ENCODE measurements around the gene EARS2. TPM values are rescaled to one million over a fixed set of nuclear protein-coding genes. Genes with fewer than 3 reads are reported as not detected.

The EARS2 gene
- total and polyA plus RNA-seq, 9 of the 15 experiments (the other 6 are each of a cell fraction or from before 2014, with no cell fraction given): 17.6 to 58.6 (median 36.3) TPM

DNA sequence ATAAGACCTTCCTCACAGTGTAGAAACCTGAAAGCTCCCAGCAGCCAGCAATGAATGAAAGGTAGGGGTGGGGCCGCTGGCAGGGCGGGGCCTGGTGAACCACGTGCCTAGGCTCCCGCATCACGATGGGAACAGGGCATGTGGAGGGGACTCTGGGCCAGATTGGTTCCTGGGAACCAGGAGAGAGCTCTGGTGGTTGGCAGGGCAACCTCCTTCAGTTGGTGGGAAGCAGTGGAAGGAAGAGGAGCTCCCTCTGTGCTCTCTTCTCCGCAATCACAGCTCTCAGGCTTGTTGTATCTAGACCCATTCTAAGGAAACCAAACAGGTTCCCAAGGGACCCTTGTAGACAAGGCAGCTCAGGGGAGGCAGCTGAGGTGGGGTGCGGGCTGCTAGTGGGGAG is 57.3 kb downstream of the EARS2 start:
- ATAC-seq (peak; percentile 33; the same call in 2 of the 3 replicates), DNase-seq (ENCODE audit: extremely low read depth in 1 of 4, low spot score in 3 of 4) (no peak), FAIRE-seq (no peak)
- Histone ChIP-seq H3K36me3 (ENCODE audit: control insufficient read depth, insufficient read depth, low read length) (peaks cover 58% of the 10 kb centered on the region), H2AFZ (ENCODE audit: low read depth, low read length) (no peak overlapping the region), H3K4me2 (ENCODE audit: insufficient read depth, low read length) (no peak overlapping the region), H4K20me1 (replicated peaks; ENCODE audit: control insufficient read depth, insufficient read depth, low read length) (peaks cover 48% of the 10 kb centered on the region), H3K79me2 (ENCODE audit: control insufficient read depth, insufficient read depth, low read length) (peaks cover 88% of the 10 kb centered on the region), H3K9me1 (ENCODE audit: control insufficient read depth, insufficient read depth, low read length) (peaks cover 4% of the 10 kb centered on the region), H3K9ac (ENCODE audit: insufficient read depth in 1 of 2, low read depth in 2 of 2, low read length in 2 of 2) (peak overlapping the region in 1 of 2 experiments; percentile 53; a peak in 2 of 4 replicates), H3K4me1 (replicated peaks in 1 of 2; ENCODE audit: control insufficient read depth in 2 of 2, insufficient read depth in 2 of 2, low read length in 2 of 2) (peaks cover 20 to 44% of the 10 kb centered on the region in 2 experiments; a peak in 4 of 5 replicates), H3K27ac (ENCODE audit: extremely low read depth, low read depth, low read length) (no peak overlapping the region), H3K9me3 (replicated peaks; ENCODE audit: control insufficient read depth, insufficient read depth, low read depth, low read length) (no peaks in the 10 kb centered on the region), H3K4me3 (no peak overlapping the region), H3K27me3 (ENCODE audit: control insufficient read depth in 2 of 2, insufficient read depth in 2 of 2, low read length in 2 of 2) (no peaks in the 10 kb centered on the region)
- in situ Hi-C loops (cut with MboI) (no loop called here), intact Hi-C loops (cut with micrococcal nuclease) (no loop called here)
- 65% methylated on average over 5 of the region's 7 CpGs for WGBS (ENCODE audit: insufficient coverage, low coverage, missing lambda C conversion rate)
- CTCF ChIA-PET (ENCODE audit: low intra/inter-chr PET ratio): no interaction called here
- POLR2A ChIA-PET: interaction anchor here (0.9 to 2.1 kb wide), 5 partner anchors 8 to 47 kb away, joined by 3 to 11 read pairs (median 3); partner anchors contain the start of genes COG7 and GGA2
- no TSS peak for BruUV-seq (replicated peaks)
- TF ChIP-seq CBFA2T2 (conservative IDR thresholded peaks at IDR 0.05): no peak
- TF ChIP-seq SOX6 (IDR thresholded peaks at IDR 0.05): no peak
- TF ChIP-seq HNRNPK (IDR thresholded peaks at IDR 0.05; ENCODE audit: low read depth, low read length, poor library complexity, severe bottlenecking): no peak
- TF ChIP-seq GTF2E2 (tag; IDR thresholded peaks at IDR 0.05): no peak
- TF ChIP-seq PHF8 (IDR thresholded peaks at IDR 0.05; ENCODE audit: borderline replicate concordance, low read length): no peak
- no peak for TF ChIP-seq HNRNPL (IDR thresholded peaks at IDR 0.05; ENCODE audit: low read depth, low read length)
- TF ChIP-seq, protein P1, sequence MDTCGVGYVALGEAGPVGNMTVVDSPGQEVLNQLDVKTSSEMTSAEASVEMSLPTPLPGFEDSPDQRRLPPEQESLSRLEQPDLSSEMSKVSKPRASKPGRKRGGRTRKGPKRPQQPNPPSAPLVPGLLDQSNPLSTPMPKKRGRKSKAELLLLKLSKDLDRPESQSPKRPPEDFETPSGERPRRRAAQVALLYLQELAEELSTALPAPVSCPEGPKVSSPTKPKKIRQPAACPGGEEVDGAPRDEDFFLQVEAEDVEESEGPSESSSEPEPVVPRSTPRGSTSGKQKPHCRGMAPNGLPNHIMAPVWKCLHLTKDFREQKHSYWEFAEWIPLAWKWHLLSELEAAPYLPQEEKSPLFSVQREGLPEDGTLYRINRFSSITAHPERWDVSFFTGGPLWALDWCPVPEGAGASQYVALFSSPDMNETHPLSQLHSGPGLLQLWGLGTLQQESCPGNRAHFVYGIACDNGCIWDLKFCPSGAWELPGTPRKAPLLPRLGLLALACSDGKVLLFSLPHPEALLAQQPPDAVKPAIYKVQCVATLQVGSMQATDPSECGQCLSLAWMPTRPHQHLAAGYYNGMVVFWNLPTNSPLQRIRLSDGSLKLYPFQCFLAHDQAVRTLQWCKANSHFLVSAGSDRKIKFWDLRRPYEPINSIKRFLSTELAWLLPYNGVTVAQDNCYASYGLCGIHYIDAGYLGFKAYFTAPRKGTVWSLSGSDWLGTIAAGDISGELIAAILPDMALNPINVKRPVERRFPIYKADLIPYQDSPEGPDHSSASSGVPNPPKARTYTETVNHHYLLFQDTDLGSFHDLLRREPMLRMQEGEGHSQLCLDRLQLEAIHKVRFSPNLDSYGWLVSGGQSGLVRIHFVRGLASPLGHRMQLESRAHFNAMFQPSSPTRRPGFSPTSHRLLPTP (IDR thresholded peaks at IDR 0.05; ENCODE audit: borderline replicate concordance, extremely low read depth, insufficient read length): no peak
- TF ChIP-seq, protein P2, sequence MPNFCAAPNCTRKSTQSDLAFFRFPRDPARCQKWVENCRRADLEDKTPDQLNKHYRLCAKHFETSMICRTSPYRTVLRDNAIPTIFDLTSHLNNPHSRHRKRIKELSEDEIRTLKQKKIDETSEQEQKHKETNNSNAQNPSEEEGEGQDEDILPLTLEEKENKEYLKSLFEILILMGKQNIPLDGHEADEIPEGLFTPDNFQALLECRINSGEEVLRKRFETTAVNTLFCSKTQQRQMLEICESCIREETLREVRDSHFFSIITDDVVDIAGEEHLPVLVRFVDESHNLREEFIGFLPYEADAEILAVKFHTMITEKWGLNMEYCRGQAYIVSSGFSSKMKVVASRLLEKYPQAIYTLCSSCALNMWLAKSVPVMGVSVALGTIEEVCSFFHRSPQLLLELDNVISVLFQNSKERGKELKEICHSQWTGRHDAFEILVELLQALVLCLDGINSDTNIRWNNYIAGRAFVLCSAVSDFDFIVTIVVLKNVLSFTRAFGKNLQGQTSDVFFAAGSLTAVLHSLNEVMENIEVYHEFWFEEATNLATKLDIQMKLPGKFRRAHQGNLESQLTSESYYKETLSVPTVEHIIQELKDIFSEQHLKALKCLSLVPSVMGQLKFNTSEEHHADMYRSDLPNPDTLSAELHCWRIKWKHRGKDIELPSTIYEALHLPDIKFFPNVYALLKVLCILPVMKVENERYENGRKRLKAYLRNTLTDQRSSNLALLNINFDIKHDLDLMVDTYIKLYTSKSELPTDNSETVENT (CRISPR knock-in tag; IDR thresholded peaks at IDR 0.05): no peak
- no peak for TF ChIP-seq JUN (IDR thresholded peaks at IDR 0.05; ENCODE audit: borderline replicate concordance, low read depth, low read length)
- no peak for TF ChIP-seq JUN (CRISPR knock-in tag; IDR thresholded peaks at IDR 0.05; ENCODE audit: borderline replicate concordance)
- no peak for TF ChIP-seq YY1 (IDR thresholded peaks at IDR 0.05; ENCODE audit: borderline replicate concordance in 1 of 3, control insufficient read depth in 1 of 3, extremely low read depth in 1 of 3, insufficient read depth in 3 of 3, insufficient read length in 1 of 3, insufficient replicate concordance in 2 of 3, low read depth in 1 of 3, low read length in 2 of 3)
- no peak for TF ChIP-seq RFX7 (CRISPR knock-in tag; IDR thresholded peaks at IDR 0.05)
